MM.1S (cell line): ENCODE data around the gene KIRREL3.

ENCODE experiments used
- DNase-seq: peaks from one replicate; pipeline ENCODE4 v3.0.0-alpha.2; 2015
- H2AFZ ChIP-seq: fragments of 300-600 bp; sonication (generic); 2 replicates; pipeline ENCODE4 v1.6.0; 2016; ENCODE audit warnings: antibody characterized with exemption, low read length
- H3F3A ChIP-seq: fragments of 300-600 bp; sonication (generic); 2 replicates; pipeline ENCODE4 v1.6.1; 2016; ENCODE audit warnings: mild to moderate bottlenecking, antibody characterized with exemption, low read length, moderate library complexity, mixed read lengths; ENCODE audit not compliant: insufficient read depth
- H3K27ac ChIP-seq: fragments of 300-600 bp; sonication (generic); 2 replicates; pipeline ENCODE4 v1.5.1; 2016; ENCODE audit warnings: mild to moderate bottlenecking, low read length
- H3K27me3 ChIP-seq: fragments of 300-600 bp; sonication (generic); replicated peaks from 2 replicates; pipeline ENCODE4 v1.6.0; 2016; ENCODE audit warnings: low read length; ENCODE audit not compliant: insufficient read depth
- H3K36me3 ChIP-seq: fragments of 300-600 bp; sonication (generic); replicated peaks from 2 replicates; pipeline ENCODE4 v1.6.1; 2016; ENCODE audit warnings: mild to moderate bottlenecking, low read length, mixed read lengths; ENCODE audit not compliant: insufficient read depth
- H3K4me1 ChIP-seq: fragments of 300-600 bp; sonication (generic); 2 replicates; pipeline ENCODE4 v1.6.1; 2016; ENCODE audit warnings: low read length, mixed read lengths
- H3K4me2 ChIP-seq: fragments of 300-600 bp; sonication (generic); 2 replicates; pipeline ENCODE4 v1.6.0; 2016; ENCODE audit warnings: low read depth, low read length
- H3K4me3 ChIP-seq: fragments of 300-600 bp; sonication (generic); 2 replicates; pipeline ENCODE4 v1.5.1; 2016; ENCODE audit warnings: low read length, mixed read lengths
- H3K79me2 ChIP-seq: fragments of 300-600 bp; sonication (generic); 2 replicates; pipeline ENCODE4 v1.6.1; 2016; ENCODE audit warnings: mixed run types, low read length, mixed read lengths
- H3K9ac ChIP-seq: fragments of 300-600 bp; sonication (generic); 2 replicates; pipeline ENCODE4 v1.6.1; 2016; ENCODE audit warnings: low read length, mixed read lengths
- H3K9me2 ChIP-seq: fragments of 300-600 bp; sonication (generic); replicated peaks from 2 replicates; pipeline ENCODE4 v1.6.1; 2016; ENCODE audit warnings: mild to moderate bottlenecking, low read length, mixed read lengths; ENCODE audit not compliant: insufficient read depth
- H3K9me3 ChIP-seq: fragments of 300-600 bp; sonication (generic); replicated peaks from 2 replicates; pipeline ENCODE4 v1.6.1; 2016; ENCODE audit warnings: mild to moderate bottlenecking, low read length, mixed read lengths; ENCODE audit not compliant: insufficient read depth
- H4K20me1 ChIP-seq: fragments of 300-600 bp; sonication (generic); 2 replicates; pipeline ENCODE4 v1.6.1; 2016; ENCODE audit warnings: mild to moderate bottlenecking, low read length, moderate library complexity, mixed read lengths; ENCODE audit not compliant: insufficient read depth
- EZH2 ChIP-seq: fragments of 300-600 bp; sonication (generic); optimal IDR thresholded peaks from 2 replicates; pipeline ENCODE3; 2017; ENCODE audit warnings: low read depth, mild to moderate bottlenecking, antibody characterized with exemption, low read length, mixed read lengths
- EZH2phosphoT487 ChIP-seq: fragments of 300-600 bp; sonication (generic); IDR thresholded peaks from 2 replicates; pipeline ENCODE4 v1.6.1; 2018; ENCODE audit warnings: antibody characterized with exemption, low read length
- TF ChIP-seq, protein P1 (sequence below): fragments of 300-600 bp; sonication (generic); IDR thresholded peaks from 2 replicates; pipeline ENCODE4 v1.5.1; 2016; ENCODE audit warnings: antibody characterized with exemption, low read length, mixed read lengths

KIRREL3 gene

DNA sequence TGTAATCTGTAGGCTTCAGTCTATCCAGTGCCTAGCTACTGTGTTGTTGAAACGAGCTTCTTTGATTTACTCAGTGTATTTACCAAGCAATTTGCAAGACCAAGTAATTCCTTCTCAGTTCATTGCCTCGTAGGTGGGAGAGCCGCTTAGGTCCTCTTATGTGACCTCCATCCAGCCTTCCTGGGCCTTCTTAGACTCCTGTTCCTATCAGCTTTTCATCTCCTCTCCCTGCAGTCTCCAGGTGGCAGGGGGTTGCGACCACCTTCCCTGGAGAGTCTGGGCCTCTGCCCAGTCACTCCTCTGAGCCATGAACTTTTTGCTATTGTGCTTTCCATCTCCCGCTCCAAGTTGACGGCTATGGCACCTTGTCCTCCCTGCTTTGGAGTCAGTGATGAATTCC, 251.8 kb downstream of the KIRREL3 start:
- Histone ChIP-seq H3K4me1 (no peaks in the 10 kb centered on the region), H3K27ac (no peak overlapping the region), H3K36me3 (no peaks in the 10 kb centered on the region), H3F3A (no peaks in the 10 kb centered on the region), H3K9me3 (no peaks in the 10 kb centered on the region), H2AFZ (no peak overlapping the region), H3K9ac (no peak overlapping the region), H3K79me2 (no peaks in the 10 kb centered on the region), H3K4me3 (no peak overlapping the region), H3K27me3 (no peaks in the 10 kb centered on the region), H3K9me2 (no peaks in the 10 kb centered on the region), H3K4me2 (no peak overlapping the region), H4K20me1 (no peaks in the 10 kb centered on the region)
- no peak for TF ChIP-seq EZH2
- TF ChIP-seq, protein P1, sequence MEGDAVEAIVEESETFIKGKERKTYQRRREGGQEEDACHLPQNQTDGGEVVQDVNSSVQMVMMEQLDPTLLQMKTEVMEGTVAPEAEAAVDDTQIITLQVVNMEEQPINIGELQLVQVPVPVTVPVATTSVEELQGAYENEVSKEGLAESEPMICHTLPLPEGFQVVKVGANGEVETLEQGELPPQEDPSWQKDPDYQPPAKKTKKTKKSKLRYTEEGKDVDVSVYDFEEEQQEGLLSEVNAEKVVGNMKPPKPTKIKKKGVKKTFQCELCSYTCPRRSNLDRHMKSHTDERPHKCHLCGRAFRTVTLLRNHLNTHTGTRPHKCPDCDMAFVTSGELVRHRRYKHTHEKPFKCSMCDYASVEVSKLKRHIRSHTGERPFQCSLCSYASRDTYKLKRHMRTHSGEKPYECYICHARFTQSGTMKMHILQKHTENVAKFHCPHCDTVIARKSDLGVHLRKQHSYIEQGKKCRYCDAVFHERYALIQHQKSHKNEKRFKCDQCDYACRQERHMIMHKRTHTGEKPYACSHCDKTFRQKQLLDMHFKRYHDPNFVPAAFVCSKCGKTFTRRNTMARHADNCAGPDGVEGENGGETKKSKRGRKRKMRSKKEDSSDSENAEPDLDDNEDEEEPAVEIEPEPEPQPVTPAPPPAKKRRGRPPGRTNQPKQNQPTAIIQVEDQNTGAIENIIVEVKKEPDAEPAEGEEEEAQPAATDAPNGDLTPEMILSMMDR, result no peak
- no peak for DNase-seq

DNA sequence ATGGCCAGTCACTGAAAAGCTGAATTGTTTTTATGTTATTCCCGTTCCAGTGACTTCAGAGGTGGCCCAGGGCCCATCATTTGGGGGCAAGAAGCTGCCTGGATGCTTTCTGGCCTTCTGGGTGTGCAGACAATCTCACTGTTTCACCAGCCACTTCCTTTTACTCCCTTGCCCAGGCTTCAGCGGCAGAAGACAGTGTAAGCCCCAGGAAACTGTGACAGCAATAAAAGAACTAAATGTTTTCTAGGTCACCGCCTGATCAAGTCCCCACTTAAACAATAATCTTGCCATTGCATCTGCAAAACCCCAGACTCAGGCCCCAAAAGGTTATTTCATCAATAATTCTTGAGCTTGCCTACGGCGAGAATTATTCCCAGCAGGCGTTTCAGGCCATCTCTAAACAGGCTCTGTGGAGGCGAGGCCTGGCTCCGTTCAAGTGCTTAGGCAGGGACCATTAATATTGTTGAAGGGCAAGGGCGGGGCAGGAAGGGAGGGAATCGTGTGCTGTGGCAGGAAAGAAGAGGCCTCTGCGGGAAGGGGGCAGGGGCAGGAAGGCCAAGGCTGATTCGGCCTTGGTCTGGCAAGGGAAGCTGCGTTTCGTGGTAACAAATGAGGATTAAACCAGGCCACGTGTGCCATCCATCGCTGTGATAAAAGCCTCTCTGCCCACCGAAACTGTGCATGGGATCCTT, 252.3 kb downstream of the KIRREL3 start:
- no peaks in the 10 kb centered on the region for H3K9me3 ChIP-seq
- H3K4me2 ChIP-seq, result no peak overlapping the region
- H3K4me3 ChIP-seq, result no peak overlapping the region
- no peaks in the 10 kb centered on the region for H4K20me1 ChIP-seq
- DNase-seq, result no peak
- no peak for TF ChIP-seq EZH2
- TF ChIP-seq, protein P1, result no peak
- no peak for TF ChIP-seq EZH2phosphoT487
- H3K27me3 ChIP-seq, result no peaks in the 10 kb centered on the region
- H3K4me1 ChIP-seq, result no peaks in the 10 kb centered on the region
- no peaks in the 10 kb centered on the region for H3K9me2 ChIP-seq
- no peaks in the 10 kb centered on the region for H3K36me3 ChIP-seq
- H3F3A ChIP-seq, result no peaks in the 10 kb centered on the region
- no peak overlapping the region for H3K27ac ChIP-seq
- no peaks in the 10 kb centered on the region for H3K79me2 ChIP-seq
- no peak overlapping the region for H2AFZ ChIP-seq
- no peak overlapping the region for H3K9ac ChIP-seq

DNA sequence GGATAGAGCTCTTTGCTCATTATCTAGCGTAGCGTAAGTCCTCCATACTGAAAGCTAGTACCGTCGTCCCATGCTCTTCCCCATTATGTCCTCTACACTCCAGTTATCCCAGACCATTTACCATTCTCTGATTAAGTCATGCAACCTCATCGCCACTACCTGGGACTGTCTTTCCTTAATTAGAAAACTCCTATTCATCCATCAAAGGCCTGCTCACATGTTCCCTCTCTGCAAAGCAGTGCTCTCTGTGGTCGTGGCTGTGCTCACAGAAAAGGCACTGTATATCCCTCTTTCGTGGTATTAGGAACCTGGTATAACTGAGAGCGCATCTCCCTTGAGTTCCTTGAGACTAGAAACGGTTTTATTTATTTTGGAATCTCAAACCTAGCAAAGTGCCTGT, 253.3 kb downstream of the KIRREL3 start:
- no peak overlapping the region for H3K4me3 ChIP-seq
- H3F3A ChIP-seq, result no peaks in the 10 kb centered on the region
- H3K36me3 ChIP-seq, result no peaks in the 10 kb centered on the region
- no peak overlapping the region for H3K4me2 ChIP-seq
- H2AFZ ChIP-seq, result no peak overlapping the region
- no peak overlapping the region for H3K9ac ChIP-seq
- TF ChIP-seq EZH2, result no peak
- TF ChIP-seq EZH2phosphoT487, result no peak
- TF ChIP-seq, protein P1, result no peak
- H3K9me3 ChIP-seq, result no peaks in the 10 kb centered on the region
- H3K27me3 ChIP-seq, result no peaks in the 10 kb centered on the region
- H3K79me2 ChIP-seq, result no peaks in the 10 kb centered on the region
- peaks cover 6% of the 10 kb centered on the region for H3K4me1 ChIP-seq
- DNase-seq, result no peak
- no peaks in the 10 kb centered on the region for H4K20me1 ChIP-seq
- no peaks in the 10 kb centered on the region for H3K9me2 ChIP-seq
- no peak overlapping the region for H3K27ac ChIP-seq
